Activated T-helper 1 cell treated with Interleukin-2 at 50 U/mL for 16 hours (primary cell): ENCODE measurements around the gene BICD1.

Source experiments
- DNase-seq: peaks from one replicate; pipeline ENCODE4 v3.0.0-alpha.2; 2020; ENCODE audit warnings: low read depth

Gene BICD1

DNA sequence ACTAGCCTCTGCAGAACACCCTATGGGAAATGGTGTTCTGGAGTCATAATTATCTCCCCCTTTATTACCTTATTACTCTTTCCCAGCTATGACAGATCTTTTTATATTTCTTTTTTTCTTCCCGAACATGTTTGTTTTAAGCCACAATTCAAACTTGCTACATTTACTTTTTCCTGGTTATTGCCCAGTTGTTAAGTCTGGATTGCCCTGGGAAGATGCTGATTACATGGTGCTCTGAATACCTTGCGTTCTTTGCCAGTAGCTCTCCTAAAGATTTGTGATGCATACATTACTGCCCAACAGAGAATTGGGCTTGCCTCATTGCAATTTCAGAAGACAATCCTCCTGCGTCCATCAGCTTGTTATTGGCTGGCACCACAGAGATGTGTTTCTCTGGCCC is 174.5 kb downstream of the BICD1 start:
- no peak for DNase-seq

DNA sequence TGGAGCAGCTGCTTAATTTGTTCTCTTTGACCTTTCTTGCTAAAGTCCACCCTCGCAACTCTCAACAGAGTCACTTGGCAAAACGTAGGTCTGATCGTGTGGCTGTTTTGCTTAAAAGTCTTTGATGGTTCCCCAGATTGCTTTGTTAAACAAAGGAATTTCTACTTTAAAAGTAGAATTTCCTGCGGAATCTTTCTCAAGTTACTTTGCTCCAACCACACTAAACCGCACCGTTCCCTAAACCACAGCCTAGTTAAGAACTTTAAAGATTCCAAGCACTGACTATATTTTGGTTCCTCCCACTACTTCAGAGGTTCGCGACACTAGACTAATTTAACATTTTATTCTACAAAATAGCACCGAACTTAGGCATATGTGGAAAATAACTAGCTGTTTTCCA is 177.9 kb downstream of the BICD1 start:
- no peak for DNase-seq

DNA sequence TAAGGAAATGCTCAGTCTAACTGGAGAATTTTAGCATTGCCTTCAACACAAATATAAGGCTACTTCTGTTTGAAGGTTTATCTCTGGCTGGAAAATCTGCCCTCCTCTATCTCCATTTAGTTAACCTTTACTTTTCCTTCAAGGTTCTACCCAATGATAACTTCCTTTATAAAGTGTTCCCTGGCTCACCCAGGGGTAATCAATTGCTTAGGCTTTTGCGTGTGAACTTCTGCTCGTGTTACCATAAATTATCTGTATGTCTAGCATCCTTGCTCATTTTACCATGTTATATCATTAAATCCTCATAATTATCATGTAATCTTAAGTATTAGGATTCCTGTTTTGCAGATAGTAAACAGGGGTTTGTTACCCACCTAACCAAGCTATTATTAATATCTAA is 178.4 kb downstream of the BICD1 start:
- no peak for DNase-seq

DNA sequence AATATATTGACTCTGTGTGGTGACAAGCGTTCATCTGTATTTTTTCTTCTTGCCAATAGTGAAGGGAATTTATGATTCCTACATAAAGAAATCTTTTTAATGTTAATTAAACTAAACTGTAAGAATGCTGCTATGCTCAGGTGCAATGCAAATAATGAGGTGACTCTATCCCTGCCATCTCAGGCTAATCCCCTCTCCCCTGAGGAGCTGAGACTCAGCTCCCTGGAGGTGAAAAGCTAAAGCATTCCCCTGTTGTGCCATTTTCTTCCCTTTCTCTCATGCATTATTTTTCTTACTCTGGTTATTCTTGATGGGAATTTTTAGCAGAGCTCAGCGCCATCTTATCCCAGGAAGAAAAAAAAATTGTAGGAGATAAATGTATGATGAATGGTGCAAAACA is 178.8 kb downstream of the BICD1 start:
- no peak for DNase-seq

DNA sequence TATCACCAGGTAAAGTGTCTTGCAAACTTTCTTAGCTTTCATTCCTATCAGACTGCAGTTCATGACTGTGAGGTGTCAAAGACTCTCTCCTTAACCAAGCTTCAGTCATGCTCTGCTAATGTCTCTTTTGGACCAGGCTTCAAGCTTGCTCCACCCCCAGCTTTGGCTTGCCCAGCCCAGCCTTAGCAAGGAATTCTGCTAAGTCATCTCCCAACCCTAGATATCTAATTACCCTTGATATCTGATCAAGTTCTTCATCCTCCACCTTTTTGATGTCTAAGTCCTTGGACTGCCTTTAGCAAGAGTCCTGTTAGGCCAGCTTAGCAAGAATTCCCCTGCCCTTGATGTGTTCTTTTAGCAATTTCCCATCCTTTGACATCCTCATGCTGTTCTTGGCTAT is 183.8 kb downstream of the BICD1 start:
- DNase-seq: no peak

DNA sequence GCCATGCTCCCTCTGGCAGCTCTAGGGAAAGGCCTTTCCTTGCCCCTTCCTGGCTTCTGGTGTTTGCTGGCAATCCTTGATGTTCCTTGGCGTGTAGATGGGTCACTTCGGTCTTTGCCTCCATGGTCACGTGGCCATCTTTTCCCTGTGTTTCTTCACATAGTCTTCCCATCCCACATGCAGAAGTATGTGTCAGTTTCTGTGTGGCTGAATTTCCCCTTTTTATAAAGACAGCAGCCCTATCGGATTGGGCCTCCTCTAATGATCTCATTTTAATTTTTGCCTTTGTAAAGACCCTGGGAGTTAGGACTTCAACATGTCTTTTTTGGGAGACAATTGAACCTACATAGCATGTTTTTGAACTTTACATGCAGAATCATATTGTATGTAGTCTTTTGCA is 185.5 kb downstream of the BICD1 start:
- no peak for DNase-seq

DNA sequence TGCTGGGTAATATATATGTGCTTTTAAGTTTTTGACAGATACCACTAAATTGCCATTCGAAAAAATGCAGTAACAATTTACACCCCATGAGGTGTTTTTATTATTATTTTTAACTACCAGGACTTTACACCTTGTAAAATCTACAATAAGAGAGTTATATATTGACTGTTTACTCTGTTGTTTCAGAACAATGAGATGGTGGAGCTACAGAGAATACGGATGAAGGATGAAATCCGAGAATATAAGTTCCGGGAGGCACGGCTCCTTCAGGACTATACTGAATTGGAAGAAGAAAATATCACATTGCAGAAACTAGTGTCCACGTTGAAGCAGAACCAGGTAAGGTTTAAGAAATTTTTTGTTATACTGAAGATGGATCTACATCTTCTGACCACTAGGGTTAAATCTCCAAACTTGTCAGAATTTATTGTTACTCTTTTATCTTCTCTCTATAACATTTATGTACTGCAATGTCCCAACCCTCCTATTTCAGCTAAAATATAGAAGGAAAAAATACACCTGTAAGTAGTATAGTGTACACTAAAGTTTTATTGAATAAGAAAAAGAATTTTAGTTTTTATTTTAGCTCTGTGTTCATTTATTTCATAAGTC is 187.3 kb downstream of the BICD1 start:
- DNase-seq: no peak

DNA sequence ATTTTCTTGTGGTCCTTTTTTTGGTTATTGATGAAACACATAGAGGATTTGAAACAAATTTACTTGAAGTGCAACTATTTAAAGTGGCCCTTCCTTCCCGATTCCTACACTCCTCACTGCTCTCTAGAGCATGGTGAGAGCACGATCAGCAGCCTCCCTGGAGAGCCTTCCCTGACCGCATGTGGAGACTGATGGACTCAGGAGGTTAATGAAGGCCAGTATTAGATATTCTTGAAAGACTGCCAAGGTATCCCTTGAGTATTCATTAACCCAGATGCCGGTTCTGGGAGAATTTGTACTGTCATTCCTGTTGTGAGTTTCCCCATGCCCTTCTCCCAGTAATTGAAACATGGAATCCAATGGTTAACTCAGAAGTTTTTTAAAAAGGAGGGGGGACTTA is 189.9 kb downstream of the BICD1 start:
- no peak for DNase-seq

DNA sequence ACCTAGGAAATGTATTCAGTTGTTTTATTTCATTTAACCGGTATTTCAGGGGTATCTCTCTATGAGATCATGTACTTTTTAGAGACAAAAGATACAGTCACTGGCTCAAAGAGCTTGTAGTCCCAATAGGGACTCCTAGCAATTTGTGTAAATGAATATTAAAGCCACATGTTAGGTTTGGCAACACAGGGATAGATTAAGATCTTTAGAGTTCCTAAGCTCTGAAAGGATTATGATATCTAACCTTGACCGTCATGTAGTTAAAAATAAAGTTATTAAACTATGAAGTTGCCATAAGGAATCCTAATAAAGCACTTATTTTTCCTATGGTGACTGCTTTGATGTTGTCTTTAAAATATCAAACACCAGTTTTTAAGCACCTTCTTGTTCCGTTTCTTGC is 192.3 kb downstream of the BICD1 start:
- DNase-seq: no peak

DNA sequence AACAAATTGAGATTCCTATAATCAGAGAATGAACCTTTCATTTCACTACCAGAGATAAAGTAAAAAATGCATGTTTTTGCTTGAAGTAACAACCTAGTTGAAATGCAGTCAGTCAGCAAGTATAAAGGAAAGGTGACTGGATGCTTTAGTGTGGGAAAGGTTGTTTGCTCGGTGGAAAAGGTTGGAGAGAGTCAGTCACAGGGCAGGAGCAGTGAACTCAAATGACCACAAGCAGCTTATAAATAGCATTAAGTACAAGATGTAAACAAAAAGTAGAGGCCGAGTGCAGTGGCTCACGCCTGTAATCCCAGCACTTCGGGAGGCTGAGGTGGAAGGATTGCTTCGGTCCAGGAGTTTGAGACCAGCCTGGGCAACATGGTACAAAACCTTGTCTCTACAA is 194.6 kb downstream of the BICD1 start:
- no peak for DNase-seq

DNA sequence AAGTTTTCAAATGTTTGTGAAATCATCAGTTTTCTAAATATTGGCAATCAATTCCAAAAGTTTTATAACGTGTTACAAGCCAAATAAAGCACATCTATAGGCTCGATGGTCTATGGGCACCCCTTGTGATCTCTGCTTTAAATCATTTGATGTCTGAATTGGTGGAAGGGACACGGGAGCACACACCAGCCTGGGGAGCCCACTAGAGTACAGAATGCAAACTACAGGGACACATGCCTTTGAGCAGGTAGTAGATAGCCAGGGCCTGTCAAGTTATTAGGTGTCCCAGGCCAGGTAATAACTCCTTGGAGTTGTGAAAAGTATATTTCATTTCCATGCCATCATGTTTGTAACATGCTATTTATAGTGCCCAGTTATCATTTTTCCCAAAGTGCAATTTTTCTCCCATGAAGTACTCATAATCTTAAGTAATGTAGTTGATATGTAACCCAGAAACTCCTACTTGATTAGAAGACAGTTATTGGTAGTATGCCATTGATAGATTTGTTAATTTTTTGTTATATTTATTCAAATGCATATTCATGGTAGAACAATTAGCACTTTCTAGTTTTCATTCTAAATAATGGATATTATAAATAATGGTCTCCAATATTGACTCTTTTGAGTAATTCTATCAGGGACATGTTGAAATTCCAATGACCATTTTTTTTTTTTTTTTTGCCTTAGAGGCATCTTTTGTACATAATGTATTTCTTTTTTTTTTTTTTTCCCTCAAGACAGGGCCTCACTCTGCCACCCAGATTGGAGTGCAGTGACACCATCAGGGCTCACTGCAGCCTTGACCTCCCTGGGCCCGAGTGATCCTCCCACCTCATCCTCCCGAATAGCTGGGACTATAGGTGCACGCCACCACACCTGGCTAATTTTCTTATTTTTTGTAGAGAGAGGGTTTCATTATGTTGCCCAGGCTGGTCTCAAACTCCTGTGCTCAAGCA is 195.8 kb downstream of the BICD1 start:
- no peak for DNase-seq

DNA sequence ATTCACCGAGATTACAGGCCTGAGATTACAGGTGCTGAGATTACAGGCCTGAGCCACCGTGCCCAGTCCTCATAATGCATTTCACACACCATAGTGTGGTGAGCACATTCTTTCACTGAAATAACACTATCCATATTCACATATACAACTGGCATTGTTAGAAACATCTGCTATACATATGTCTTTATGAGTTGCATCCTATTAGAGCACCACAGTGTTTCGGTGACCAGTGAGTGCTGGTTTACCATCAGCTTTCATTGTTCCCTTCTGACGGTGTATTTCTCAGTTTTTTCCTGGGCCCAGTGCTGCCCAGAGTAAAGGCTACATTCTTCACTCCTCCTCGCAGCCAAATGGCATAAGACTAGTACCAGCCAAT is 196.5 kb downstream of the BICD1 start:
- no peak for DNase-seq

DNA sequence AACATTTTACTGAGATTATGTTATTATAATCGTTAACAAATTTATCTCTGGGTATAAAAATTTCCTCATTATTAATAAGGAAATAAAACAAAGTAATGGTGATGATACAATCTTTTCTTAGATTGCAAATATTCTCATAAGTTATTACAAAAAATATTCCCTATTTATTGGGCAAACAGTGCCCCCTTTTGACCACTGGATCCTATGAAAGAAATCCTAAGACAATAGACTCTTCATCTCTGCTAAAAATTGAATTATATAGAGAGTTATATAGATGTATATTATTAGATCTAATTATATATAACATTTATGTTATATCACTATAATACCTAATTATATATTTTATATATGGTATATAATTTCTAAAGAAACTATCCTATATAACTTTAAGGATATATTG is 198.5 kb downstream of the BICD1 start:
- no peak for DNase-seq

DNA sequence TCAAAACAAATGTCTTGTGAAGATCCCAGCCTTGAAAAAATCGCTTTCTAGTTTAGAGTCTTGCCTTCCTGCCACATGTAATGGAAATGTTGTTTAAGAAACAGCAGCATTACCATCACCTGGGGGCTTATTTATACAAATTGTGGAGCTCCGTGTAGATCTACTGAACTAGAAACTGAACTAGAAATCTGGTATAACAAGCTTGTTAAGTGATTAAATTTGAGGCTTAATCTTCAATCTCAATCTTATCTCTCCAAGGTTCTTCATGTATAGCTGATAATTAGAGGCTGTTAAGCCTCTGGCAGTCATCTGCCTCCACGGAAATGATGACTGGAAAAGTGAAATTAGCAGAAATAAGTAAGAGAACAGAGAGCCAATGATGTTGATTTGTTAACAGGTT is 200.7 kb downstream of the BICD1 start:
- DNase-seq: no peak

DNA sequence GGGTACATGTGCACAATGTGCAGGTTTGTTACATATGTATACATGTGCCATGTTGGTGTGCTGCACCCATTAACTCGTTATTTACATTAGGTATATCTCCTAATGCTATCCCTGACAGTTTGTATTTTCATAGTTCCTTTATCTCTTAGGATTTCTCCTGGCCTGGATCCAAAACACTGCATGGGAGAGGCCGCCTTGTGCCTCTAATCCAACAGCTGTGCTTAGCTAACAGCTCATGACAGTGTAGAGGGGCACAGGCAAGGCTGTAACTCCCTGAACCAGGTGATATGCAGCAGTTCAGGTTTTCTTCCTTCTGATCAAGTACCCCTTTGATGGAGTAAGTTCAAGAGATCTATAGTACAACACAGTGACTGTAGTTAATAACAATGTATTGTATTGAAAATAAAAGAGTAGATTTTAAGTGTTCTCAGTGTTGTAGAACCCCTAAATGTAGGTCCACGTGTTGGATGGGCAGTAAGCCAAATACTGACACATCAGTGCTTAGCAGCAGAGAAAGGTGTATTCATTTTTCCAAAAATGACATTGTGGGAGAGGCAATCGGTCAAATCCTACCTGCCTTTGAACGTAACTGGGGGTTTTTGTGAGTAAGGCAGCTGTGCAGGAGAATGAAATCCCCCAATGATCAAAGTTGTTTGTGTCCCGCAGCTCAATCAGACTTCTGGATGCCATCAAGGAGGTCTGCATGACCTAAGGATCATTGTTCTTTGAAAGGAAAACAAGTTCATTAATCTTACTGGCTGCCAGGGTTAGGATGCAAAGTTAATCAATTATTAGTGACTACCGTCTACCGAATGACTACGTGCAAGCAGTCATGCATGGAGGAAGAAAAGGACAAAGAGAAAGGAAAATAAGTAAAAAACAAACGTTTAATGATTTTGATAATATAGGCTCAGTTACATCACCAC is 203.4 kb downstream of the BICD1 start:
- DNase-seq: no peak

DNA sequence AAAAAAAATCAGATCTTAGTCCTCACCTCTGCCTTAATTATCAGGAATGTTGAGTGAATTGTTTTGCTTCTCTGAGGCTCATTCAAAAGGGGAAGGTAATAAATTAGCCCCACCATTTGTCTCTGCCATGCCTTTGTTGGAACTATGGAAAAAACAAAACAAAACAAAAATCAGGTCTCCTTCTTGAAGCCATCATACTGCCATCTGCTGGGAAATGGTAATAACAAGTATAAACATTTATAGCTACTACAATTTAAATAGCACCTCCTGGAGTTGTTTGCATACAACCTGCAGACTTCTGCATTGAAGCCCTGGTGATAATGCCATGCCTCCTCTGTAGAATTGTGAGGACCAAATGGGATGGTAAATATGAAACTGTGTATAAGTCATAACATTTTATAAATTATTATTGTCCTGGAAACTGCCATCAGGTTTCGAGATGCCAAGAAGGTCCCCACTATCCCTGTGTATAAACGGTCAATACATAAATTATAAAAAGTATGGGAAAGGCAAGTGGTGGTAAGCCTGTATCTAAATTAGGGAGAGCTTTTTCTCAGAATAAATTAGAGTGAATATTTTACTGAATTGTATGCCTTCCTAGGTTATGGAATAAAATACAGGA is 205.5 kb downstream of the BICD1 start:
- no peak for DNase-seq

DNA sequence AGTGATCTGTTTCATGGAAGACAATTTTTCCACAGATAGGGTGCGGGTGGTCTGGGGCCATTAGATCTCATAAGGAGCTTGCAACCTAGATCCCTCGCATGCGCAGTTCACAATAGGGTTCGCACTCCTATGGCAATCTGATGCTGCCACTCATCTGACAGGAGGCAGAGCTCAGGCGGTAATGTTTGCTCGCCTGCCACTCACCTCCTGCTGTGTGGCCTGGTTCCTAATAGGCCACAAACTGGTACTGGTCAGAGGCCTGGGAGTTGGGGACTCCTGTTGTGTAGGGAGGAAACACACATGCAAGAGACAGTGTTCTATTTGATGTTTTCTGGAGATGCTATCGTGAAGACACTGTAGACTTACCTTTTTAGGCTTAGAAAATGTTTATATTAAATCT is 215.7 kb downstream of the BICD1 start:
- no peak for DNase-seq

DNA sequence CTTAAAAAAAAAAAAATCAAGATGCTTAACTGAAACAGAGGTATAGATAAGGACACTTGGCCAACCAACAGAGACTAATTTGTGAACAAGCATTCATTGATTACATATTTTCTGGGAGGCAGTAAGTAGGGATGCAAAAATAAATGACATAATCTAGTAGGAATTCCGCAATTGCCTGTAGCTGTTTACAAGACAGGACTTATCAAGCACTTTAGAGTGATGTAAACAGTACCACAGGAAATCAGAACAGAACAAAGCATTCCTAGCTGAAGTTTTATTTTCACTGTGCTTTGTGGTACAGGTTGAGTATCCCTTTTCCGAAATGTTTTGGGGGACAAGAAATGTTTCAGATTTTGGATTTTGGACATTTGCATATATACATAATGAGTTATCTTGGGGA is 224.5 kb downstream of the BICD1 start:
- DNase-seq: no peak

DNA sequence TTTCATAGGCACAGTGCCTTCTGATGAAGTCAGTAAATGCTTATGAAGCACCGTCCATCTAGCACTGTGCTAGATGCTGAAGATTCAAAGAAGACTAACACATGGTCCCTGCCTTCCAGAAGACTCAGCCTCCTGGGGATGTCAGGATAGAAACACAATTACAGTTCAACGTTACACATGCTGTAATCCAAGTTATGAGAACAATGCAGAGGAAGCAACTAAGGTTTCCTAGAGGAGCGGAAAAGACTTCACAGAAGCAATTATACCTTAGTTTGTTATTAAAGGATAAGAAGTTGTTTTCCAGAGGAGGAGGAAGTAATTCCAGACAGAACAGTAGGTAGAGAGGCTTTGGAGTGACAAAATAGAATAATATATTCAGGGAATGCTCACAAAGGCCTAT is 225.8 kb downstream of the BICD1 start:
- no peak for DNase-seq

DNA sequence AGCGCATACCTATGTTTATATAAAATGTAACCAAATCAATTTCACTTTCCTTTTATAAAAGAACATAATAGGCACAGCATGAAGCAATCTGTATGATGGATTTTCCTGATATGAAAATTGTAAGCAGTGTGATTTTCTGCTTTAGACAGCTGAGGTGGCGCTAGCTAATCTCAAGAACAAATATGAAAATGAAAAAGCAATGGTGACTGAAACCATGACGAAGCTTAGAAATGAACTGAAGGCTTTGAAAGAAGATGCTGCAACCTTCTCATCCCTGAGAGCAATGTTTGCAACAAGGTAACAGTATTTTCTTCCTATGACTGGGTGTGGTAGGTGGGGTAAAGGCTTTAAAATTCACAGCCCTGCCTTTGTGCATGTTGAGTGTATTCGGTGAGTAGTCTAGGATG is 227.7 kb downstream of the BICD1 start:
- DNase-seq: no peak

DNA sequence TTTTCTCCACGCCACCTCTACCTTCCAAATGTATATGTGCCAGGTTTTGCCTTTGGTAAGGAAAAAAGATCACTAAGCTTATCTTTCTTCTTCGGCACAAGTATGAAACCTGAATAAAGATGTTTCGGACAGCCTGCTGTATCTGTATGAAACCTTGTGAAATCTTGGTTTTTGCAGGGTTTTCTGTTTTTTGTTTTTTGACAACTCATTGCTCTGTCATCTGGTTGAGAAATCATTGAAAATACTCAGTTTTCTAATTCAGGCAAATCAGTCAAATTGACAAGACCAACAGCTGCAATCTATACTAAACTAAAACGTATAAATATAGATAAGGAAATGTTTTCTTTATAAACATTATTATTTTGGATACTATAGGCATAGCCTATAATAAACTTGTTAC is 229.6 kb downstream of the BICD1 start:
- DNase-seq: no peak

DNA sequence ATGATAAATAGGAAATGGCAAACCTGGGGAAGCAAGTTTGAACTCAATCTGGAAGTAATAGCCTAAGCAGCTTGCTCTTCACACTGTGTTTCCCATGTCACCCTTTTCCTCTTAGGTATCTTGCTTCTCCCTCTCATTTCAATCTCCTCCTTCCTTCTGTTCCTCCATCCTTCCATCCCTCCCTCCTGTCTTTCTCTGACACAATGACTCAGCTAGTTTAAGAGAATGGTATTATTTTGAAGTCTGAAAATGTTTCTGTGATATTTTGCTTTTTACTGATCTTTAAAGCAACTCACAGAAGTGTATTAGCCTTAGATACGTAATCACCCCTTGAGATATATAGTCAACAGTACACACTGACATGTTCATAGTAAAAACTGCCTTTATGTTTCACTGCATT is 236.8 kb downstream of the BICD1 start:
- no peak for DNase-seq
